Adipocyte (in vitro differentiated cells): Measurements from ENCODE around the gene BANP.
"Not testable (repeated sequence)": the region's sequence is repeated elsewhere in the genome, so short reads cannot be mapped to it uniquely, and the experiment has no call there.

Experiments used
- DNase-seq: peaks from one replicate; pipeline ENCODE4 v3.0.0-alpha.2; 2015; ENCODE audit warnings: low read depth
- H3K27me3 ChIP-seq: replicated peaks from 2 replicates; pipeline ENCODE4 v1.7.0; 2013; ENCODE audit warnings: mild to moderate bottlenecking, low read length, moderate library complexity; ENCODE audit not compliant: control insufficient read depth, insufficient read depth
- H3K36me3 ChIP-seq: 2 replicates; pipeline ENCODE4 v1.7.0; 2013; ENCODE audit warnings: low read length, mild to moderate bottlenecking, moderate library complexity; ENCODE audit not compliant: control insufficient read depth, insufficient read depth, severe bottlenecking
- H3K4me1 ChIP-seq: 2 replicates; pipeline ENCODE4 v1.7.0; 2013; ENCODE audit warnings: mild to moderate bottlenecking, low read length, moderate library complexity; ENCODE audit not compliant: control insufficient read depth, insufficient read depth
- H3K4me3 ChIP-seq: 2 replicates; pipeline ENCODE4 v1.7.0; 2013; ENCODE audit warnings: mild to moderate bottlenecking, low read length, moderate library complexity
- H3K9ac ChIP-seq: 2 replicates; pipeline ENCODE4 v1.7.0; 2013; ENCODE audit warnings: mild to moderate bottlenecking, low read length, moderate library complexity
- H3K9me3 ChIP-seq: 2 replicates; pipeline ENCODE4 v1.7.0; 2013; ENCODE audit warnings: mild to moderate bottlenecking, low read length, moderate library complexity; ENCODE audit not compliant: control insufficient read depth

Gene BANP

GRCh38 chr16:88026964-88027938 lies 76.0 kb downstream of the BANP start:
- no peak for DNase-seq
- no peak overlapping the region for H3K4me3 ChIP-seq
- H3K9me3 ChIP-seq = no peaks in the 10 kb centered on the region
- H3K36me3 ChIP-seq = peaks cover 3% of the 10 kb centered on the region
- H3K9ac ChIP-seq = no peak overlapping the region
- peaks cover 15% of the 10 kb centered on the region for H3K4me1 ChIP-seq
- H3K27me3 ChIP-seq = no peaks in the 10 kb centered on the region

GRCh38 chr16:88028177-88028930 lies 77.1 kb downstream of the BANP start:
- H3K9ac ChIP-seq = not testable (repeated sequence)

GRCh38 chr16:88030498-88030897 lies 79.3 kb downstream of the BANP start:
- DNase-seq = no peak
- H3K4me1 ChIP-seq = peaks cover 1% of the 10 kb centered on the region
- H3K27me3 ChIP-seq = no peaks in the 10 kb centered on the region

More at GRCh38 chr16:88028177-88028930, 77.1 kb downstream of the BANP start:
- H3K36me3 ChIP-seq, H3K9me3 ChIP-seq, H3K27me3 ChIP-seq, DNase-seq, H3K4me3 ChIP-seq: not testable (repeated sequence)
- peaks cover 11% of the 10 kb centered on the region for H3K4me1 ChIP-seq

GRCh38 chr16:88030961-88031360 lies 79.7 kb downstream of the BANP start:
- H3K36me3 ChIP-seq = peaks cover 11% of the 10 kb centered on the region
- not testable (repeated sequence) for H3K9me3 ChIP-seq, H3K4me1 ChIP-seq, H3K9ac ChIP-seq, DNase-seq, H3K27me3 ChIP-seq, H3K4me3 ChIP-seq

More at GRCh38 chr16:88030498-88030897, 79.3 kb downstream of the BANP start:
- no peak overlapping the region for H3K4me3 ChIP-seq
- peaks cover 7% of the 10 kb centered on the region for H3K36me3 ChIP-seq
- no peaks in the 10 kb centered on the region for H3K9me3 ChIP-seq
- no peak overlapping the region for H3K9ac ChIP-seq

GRCh38 chr16:88033003-88033740 lies 81.9 kb downstream of the BANP start:
- H3K36me3 ChIP-seq, H3K4me3 ChIP-seq, DNase-seq, H3K9me3 ChIP-seq, H3K9ac ChIP-seq, H3K4me1 ChIP-seq, H3K27me3 ChIP-seq: not testable (repeated sequence)

- no peak overlapping the region for H3K9ac ChIP-seq
- H3K36me3 ChIP-seq = peaks cover 9% of the 10 kb centered on the region
- no peak overlapping the region for H3K4me3 ChIP-seq
- no peaks in the 10 kb centered on the region for H3K27me3 ChIP-seq
- H3K9me3 ChIP-seq = no peaks in the 10 kb centered on the region
- DNase-seq = no peak
- H3K4me1 ChIP-seq = no peaks in the 10 kb centered on the region
Measured at GRCh38 chr16:88034770-88035169, 83.5 kb downstream of the BANP start.

- no peak for DNase-seq
- H3K4me1 ChIP-seq = no peaks in the 10 kb centered on the region
Measured at GRCh38 chr16:88035292-88035691, 84.1 kb downstream of the BANP start.

GRCh38 chr16:88035884-88036639 lies 84.8 kb downstream of the BANP start:
- not testable (repeated sequence) for DNase-seq, H3K9me3 ChIP-seq, H3K4me3 ChIP-seq, H3K4me1 ChIP-seq, H3K9ac ChIP-seq, H3K36me3 ChIP-seq, H3K27me3 ChIP-seq

More at GRCh38 chr16:88035292-88035691, 84.1 kb downstream of the BANP start:
- Histone ChIP-seq H3K36me3 (peaks cover 9% of the 10 kb centered on the region), H3K9me3 (no peaks in the 10 kb centered on the region), H3K27me3 (no peaks in the 10 kb centered on the region), H3K9ac (no peak overlapping the region), H3K4me3 (no peak overlapping the region)

- H3K9ac ChIP-seq, H3K27me3 ChIP-seq, DNase-seq, H3K4me1 ChIP-seq, H3K9me3 ChIP-seq, H3K4me3 ChIP-seq, H3K36me3 ChIP-seq: not testable (repeated sequence)
Measured at GRCh38 chr16:88036640-88036996, 85.4 kb downstream of the BANP start.

GRCh38 chr16:88037359-88037758 lies 86.1 kb downstream of the BANP start:
- not testable (repeated sequence) for H3K4me1 ChIP-seq, H3K9me3 ChIP-seq, H3K27me3 ChIP-seq, H3K9ac ChIP-seq, DNase-seq, H3K4me3 ChIP-seq, H3K36me3 ChIP-seq
